HTERT RPE-1 (cell line): ENCODE data around the gene NECTIN4.

Experiments used
- in situ Hi-C: fragments of 300-500 bp; cut with MboI; formaldehyde crosslinking; loops from 4 replicates; pipeline ENCODE4 v1.14.3; 2020; ENCODE audit warnings: low sequenced_read_pairs

NECTIN4 gene

DNA sequence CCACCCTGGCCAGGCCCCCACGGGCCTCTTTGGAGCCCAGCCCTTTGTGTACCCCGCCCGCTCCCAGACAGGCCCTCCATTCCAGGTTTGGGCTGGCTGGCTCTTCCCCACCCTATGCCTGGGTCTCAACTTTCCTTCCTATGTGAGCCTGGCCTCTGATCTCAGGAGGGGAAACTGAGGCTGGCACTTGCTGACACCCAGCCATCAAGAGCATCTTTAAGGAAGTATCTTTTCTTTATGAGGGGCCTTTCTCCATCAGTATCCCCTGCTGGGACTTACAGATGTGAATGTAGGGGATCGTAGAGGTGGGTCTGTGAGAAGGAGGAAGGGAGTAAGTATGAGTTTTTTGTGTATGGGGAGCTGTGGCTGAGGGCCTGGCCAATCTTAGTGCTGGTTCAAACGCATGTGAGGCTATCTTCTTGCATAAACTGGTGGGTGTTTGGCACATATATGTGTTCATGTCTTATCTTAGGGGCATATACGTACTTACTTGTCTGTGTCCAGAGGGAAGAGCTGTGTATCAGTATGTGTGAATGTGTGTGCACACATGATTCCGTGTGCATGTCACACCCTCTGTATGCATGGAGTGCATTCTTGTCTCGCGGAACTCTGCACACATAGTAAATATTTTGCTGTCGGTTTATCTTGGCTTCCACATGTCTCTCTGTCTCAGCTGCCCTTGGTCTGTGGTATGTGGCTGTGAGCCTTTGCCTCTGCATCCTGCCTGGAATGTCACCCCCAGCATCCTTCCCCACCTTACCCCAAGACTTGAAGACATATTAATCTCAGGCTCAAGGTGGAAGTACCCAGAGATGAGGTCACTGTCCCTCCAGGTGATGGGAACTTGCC is 5.4 kb downstream of the NECTIN4 start:
- in situ Hi-C loops: no loop called here

DNA sequence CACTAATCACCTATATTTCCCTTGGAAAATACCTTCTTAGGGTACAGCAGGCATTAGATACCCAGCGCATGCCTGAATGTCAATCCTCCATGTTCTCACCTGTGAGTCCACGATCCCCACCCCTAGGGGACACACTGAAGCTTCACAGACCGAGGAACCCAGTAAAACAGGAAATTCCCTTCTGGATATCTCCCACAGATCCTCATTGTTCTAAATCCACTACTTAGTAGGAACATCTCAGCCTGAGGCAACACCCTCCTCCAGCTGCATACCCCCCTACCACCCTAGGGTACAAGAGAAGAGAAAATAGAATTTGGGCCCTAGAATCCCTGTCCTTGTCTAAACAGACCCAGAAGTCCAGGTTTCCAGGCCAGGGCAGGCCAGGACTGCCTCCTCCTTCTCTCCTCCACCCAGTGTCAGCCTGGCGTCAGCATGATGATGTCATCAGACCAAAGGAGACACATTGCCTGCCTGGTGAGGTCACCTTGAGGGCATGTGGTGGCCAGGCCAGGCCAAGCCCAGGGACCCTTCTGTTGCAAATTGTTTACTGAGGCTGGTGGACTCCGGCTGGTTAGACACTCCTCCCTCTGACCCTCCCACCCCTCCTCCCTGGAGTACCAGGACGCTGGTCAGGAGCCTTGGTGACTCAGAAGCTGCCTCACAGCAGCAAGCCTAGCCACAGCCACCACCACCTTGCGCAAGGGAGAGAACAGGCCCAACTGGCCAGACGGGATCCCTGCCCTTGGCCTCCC is 6.2 kb downstream of the NECTIN4 start:
- in situ Hi-C loops: no loop called here

DNA sequence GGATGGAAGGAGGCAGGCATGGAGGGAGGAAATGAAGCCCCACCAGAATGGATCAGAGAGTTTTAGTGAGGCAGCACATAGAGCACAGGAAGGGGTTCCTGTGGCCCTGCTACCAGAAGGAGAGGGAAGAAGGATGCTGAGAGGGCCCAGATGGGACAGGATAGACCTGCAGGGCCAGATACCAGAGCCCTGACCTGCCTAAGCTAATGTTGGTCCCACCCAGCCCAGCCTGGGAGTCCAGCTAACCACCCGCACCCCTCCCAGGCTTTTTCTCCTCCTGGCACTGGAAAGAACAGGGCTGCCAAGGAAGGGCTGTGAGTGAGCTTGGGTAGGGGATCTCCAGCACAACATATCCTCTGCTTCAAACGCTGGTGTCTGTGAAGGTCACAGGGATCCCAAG is 6.9 kb downstream of the NECTIN4 start:
- in situ Hi-C loops: no loop called here

DNA sequence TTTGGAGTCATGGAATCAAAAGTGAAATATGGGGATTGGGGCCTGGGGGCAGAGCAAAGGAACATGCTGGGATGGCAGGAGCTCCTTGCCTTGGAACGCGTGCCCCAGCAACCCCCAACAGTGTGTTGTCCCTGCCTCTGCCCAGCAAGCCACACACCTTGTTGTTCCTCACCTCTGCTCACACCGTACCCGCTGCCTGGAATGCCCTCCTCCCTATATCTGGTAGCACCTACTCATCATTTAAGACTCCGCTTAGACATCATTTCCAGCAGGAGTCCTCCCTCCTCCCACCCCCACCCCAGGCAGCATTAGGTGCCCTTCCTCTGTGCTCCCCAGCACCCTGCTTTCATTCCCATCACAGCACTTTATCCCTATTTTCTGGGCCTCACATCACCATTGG is 7.8 kb downstream of the NECTIN4 start:
- in situ Hi-C loops: no loop called here

DNA sequence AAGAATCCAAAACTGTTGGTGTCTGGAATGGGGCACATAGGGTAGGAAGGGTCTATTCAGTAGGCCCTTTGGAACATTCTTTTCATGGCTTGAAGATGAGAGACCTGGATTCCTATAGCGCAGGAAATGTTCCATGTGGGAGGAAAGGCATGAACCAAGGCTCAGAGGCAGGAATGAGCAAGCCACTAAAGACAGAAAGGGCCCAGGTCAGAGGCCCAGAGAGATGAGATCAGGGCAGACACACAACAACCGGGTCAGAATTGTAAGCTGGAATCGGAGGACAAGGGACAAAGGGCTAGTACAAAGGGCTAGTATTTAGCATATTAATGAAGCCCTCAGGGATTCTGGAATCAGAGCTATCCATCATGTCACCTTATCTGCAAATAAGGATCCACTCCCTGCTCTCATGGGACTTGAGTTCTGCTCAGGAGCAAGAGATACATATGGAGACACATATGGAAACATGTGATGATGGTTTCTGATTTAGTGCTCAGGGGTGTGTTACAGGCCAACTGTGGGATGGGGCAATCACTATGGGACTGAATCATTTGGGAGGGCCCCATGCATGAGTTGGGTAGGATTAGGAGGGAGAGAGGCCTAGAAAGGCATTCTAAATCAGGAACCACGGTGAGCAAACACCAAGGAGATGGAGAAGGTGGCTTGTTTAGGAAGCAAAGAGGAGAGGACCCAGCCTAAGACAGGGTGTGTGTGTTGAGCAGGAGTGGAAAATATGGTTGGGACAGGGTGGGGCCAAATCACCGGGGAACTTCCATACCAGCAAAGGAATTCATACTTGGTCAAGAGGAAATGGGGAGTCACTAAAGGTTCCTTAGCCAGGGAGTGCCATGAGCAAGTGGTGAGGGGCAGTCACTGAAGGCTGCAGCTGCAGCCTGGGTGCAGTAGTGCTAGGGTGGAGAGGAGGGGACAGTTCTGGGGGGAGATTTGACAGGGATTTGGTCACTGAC is 8.6 kb downstream of the NECTIN4 start:
- in situ Hi-C loops: no loop called here

DNA sequence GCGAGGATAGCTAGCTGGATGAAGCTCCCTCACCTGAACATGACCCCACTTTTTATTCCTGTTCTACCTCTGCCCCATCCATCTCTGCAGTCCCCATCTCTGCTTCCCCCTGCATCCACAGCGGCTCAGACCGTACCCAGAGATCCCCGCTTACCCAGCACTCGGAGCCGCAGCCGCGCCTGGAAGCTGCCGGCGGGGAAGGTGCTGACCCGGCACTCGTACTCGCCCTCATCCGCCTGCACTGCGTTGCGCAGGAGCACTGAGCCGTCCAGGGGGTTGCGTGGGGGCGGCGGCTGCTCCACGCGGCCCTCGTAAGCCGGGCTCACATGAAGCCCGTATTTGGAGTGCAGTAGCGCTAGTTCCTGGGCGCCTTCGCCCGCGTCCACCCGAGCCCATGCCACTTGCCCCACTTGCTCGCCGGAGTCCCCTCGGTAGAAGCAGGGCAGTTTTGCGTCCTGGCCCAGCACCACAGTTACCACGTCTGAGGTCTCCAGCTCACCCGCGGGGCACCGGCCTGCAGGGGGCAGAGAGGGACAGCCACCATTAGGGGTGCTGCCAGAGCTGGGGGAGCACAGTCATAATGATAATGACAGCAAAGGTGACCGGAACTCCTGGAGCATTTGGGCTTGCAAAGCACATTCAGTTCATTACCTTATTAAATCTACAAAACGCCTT is 9.8 kb downstream of the NECTIN4 start:
- in situ Hi-C loops: no loop called here

DNA sequence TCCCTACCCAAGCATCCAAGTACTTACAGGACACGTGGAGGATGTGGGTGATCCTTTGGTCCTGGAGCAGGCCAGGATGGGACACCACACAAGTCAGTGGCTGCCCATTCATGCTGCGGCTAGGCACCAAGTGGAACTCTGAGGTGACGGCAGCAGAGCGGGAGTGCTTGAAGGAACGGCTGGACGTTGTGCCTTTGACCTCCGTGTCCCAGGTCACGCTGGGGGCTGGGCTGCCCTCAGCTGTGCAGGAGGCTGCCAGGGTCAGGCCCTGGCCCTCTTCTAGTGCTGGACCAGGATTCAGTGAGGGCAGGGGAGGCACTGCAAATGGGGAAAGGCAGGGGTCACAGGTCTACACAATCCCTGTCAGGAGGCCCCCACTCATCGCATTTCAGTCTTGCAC is 11.9 kb downstream of the NECTIN4 start:
- in situ Hi-C loops: no loop called here

DNA sequence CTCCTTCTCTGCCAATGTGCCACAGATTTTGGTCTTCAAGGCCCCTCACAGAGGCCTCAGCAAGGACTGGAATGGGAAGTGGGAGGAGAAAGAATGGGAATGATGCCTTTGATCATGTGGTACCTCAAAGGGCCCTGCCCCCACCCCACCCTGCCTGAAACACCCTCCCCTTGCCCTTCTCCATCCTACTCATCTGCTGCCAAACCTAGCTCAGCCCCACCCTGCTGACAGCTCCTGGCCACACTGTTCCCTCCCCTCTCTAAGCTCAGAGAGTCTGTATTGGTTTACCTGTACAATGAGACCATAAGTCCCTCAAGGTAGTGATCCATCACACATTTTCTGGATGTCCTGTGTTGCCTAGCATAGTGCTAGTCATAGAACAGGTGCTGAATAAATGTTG is 12.9 kb downstream of the NECTIN4 start:
- in situ Hi-C loops: no loop called here

DNA sequence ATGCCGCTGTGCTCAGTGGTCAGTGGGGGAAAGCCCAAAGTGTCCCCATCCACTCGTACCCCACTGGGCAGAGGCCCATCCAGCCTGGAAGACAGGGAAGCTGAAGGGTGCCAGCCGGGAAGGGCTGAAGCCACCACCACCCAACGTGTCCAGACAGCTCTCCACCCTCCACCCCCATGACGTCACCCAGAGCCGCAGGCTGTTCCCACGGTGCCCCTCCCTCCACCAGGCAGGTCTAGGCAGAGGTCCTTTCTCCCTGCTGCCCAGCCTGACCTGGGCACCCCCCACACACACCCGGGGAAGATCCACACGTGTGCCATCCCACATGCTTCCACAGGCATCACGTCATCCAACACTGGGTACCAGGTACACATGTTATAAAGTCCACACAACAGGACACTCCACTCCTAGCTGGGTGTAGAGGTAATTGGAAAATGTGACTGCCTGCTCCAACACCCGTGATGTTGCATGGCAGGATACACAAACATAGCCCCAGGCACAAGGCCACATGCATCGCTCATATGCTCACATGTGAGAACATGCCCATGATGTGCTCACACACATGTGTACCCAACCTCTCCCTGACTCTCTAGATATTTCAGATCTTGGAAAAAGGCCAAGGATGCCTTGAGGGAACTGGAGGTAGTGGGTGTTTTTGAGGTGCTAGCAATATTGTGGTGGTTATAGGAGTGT is 14.5 kb downstream of the NECTIN4 start:
- in situ Hi-C loops: no loop called here

DNA sequence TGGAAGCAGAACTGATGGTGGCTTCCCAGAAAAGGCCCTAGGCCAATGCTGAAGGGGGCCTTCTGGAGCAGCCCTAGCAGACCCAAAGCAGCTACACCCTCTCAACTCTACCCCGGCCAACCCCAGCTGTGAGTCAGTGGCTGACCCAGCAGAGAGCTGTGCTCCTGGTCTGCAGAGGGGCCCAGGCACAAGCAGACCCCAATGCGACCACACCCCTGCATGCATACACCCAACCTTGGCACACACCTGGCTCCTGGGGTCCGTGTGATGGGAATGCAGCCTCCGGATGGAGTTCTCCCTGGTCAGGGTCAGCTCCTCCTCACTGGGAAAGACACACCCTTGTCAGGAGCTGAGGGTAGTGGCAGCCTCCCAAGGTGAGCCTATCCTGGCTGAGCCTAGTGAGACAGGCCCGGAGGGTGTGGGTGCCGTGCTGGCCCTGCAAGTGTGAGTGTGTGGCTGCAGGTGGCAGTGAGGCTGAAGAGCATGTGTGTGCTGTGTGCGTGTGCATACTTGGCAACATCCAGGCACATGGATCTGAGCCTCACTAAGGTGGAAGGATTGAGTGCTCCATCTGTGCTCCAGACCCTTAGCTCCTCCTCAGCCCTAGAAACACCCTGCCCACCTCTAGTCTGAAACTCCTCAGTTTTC is 15.8 kb downstream of the NECTIN4 start:
- in situ Hi-C loops: no loop called here

DNA sequence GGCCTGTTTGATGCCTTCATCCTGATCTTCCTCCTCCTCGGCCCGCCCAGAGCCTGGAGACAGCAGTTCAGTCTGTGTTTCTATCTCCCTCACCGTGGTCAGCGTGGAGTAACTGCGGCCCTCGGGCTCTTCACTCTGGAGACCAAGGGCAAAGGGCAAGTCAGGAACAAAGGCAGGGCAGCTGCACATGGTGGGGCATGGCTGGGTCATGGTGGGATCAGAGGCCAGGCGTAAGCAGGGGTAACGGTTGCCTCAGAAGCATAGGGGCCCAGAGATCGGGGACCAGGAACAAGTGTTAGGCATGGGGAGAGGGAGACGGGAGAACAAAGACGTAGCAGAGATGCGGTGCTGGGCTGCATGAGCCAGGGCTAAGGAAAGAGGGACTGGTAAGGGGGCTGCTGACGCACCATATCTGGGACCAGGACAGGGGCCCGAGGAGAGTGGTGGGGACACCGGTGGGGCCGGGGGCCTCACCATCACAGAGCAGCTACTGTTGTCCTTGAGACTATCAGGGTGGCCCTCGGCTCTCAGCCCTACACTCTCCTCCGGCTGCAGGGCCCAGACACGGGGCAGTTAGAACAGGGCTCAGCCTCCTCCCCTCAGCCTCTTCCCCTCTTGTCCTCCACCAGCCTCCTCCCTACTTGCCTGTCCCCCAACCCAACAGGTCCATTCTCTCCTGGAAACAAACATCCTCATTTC is 16.5 kb downstream of the NECTIN4 start:
- in situ Hi-C loops: no loop called here

DNA sequence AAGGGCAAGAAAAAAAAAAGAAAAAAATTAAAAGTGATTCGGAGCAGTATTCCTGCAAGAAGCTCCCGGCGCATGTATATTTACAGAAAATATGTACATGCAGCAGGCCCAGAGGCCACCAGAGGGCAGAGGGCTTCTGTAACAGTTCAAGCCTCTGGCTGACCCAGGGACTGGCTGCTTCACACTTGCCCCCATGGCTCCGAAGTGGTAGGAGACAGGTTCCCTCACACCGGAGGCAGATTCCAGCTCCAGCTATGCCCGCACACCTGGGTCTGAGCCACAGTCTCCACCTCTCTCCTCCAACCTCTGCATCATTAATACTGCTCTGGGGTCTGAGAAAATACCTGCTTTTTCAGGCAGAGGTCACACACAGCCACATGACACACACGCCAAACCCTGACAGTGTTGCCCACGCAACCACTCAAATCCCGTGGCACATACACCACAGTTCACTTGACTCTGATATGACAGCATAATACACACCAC is 17.4 kb downstream of the NECTIN4 start:
- in situ Hi-C loops: no loop called here

DNA sequence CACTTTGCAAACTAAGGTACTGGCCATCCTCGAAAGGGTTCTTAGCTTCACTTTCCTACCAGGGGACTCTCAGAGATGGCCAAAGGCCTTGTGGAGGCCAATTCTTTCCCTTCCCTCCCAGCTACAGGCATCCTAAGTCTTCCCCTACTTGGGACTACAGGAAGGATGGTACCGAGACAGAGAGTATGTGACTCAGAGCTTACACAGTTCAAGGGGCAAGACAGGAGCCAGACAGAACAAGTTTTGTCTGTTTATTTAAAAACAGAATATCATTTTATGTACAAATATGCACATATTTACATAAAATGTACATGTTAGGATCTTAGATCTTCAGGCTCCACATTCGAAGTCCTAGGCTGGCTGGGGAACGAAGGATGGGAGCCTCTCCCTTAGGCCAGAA is 18.6 kb downstream of the NECTIN4 start:
- in situ Hi-C loops: no loop called here

DNA sequence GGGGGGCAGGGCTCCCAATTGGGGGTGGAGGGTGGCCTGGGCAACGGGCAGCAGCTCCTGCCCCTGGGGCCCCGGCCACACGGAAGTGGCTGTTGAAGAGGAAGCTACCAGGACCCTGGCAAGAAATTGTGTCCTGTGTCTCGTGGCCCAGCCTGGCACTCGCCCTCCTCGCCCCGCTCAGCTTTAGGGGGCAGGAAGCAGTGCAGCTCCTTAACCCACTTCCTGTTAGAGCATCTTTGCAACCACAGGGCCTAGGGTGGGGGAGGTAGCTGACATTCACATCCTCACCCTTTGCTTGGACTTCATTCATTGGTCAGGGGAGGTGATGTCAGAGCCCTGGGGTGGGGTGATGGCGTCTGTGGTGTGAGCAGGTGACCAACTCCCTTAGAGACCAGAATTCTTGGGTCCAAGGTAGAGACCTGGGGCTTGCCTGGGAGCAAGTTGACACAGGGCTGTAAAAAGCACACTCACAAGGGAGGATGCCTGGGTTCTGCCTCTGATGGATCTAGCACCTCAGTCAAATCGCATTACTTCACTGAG is 19.6 kb downstream of the NECTIN4 start, which contains the start of gene ARHGAP30:
Gene ARHGAP30, minus strand, starts transcription at position 161 of the 540 bp plus-strand sequence. CDS start 267 bp downstream, outside the sequence.
- in situ Hi-C loops: no loop called here

DNA sequence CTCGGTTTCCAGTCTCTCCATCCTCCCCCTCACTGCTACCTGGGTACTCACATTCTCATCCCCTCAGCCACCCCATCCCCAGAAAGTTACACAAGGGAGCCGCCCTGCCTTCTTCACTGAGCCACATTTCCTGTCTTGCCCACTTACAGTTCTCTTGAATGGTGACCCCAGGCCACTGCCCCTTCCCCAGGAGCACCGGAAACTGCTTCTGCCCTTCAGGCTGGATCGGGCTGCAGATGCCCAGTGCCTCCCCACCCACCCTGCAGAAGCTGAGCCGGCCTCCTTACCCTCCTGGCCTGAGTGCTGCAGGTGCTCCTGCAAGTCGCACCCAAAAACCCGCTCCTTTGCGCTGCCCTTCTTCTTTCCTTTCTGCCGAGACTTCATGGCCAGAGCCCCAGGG is 20.1 kb downstream of the NECTIN4 start:
- in situ Hi-C loops: no loop called here

DNA sequence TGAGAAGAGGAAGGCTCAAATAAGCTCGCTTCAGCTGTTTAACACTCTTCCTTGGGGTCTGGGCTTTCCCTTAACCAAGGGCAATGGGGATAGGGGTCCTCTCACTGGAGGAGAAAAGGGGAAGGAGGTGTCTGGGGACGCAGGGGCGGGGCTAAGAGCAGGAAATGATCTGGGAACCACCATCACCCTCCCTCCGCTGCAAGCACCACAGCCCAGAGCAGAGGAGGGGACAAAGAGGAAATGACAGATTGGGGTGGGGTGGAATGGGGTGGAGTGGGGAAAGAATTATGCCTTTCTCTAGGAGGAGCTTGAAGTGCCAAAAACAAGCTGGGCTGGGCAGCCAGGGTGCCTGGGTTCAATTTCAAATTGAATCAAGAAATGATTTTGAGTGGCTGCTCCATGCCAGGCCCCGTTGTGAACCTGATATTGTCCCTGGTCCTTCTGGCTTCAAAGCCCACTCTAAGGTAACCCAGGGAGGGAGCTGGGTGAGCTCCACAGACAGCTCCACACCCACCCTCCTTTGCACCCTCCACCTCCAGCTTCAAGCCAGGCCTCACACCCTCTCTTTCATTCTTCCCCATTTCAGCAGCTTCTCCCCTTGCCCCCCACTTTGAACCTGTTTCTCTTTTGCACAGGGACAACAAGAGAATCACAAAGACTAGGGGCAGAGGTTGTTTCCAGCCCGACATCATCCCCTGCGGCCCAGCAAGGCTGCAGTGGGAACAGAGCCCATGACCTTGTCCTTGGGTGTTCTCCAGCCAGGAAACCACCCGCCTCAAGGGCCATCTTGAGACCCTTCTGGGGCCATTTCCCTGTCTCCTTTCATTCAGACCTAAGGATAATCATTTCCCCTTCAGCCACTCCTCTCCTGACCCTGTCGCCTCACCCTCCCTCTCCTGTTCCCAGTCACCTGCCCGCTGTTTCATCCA is 20.8 kb downstream of the NECTIN4 start:
- in situ Hi-C loops: no loop called here

DNA sequence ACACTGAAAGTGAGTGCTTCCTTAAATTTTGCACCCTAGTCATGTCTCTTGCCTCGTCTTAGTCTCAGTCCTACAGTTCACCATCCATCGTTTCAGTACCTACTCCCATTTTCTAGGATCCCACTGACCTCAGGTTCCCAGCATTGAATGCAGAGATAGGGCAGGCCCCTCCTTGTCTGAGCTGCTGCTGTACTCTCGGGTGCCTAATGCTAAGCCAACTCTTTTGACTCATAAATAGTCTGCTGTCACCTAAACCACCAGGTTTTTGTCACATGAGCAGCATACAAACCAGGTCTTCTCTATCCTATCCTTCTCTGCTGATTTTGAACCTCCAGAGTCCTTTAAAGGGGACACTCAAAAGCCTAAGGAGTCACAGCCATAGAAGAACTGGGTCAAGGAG is 22.7 kb downstream of the NECTIN4 start:
- in situ Hi-C loops: no loop called here
